Measurements from ENCODE around the gene RBMS1.

RBMS1 gene

GRCh38 chr2:160257041-160257742 lies 236.4 kb downstream of the RBMS1 start:
- in situ Hi-C loops (cut with MboI; ENCODE audit: low pct_unique_long_range_greater_than_20kb, low sequenced_read_pairs): no loop called here
- DNase-seq: no peak

GRCh38 chr2:160256507-160256906 lies 237.1 kb downstream of the RBMS1 start:
- in situ Hi-C loops (cut with MboI; ENCODE audit: low pct_unique_long_range_greater_than_20kb, low sequenced_read_pairs): no loop called here
- no peak for DNase-seq

GRCh38 chr2:160255408-160255807 lies 238.2 kb downstream of the RBMS1 start:
- in situ Hi-C loops (cut with MboI; ENCODE audit: low pct_unique_long_range_greater_than_20kb, low sequenced_read_pairs): no loop called here
- no peak for DNase-seq

- no peak for DNase-seq
- in situ Hi-C loops (cut with MboI; ENCODE audit: low pct_unique_long_range_greater_than_20kb, low sequenced_read_pairs): no loop called here
These were observed 239.3 kb downstream of the RBMS1 start for GRCh38 chr2:160254189-160254762.

- in situ Hi-C loops (cut with MboI; ENCODE audit: low pct_unique_long_range_greater_than_20kb, low sequenced_read_pairs): no loop called here
- no peak for DNase-seq
These were observed 240.0 kb downstream of the RBMS1 start for GRCh38 chr2:160253440-160254188.

- peak; percentile 8 for DNase-seq
- in situ Hi-C loops (cut with MboI; ENCODE audit: low pct_unique_long_range_greater_than_20kb, low sequenced_read_pairs): no loop called here
These were observed 240.7 kb downstream of the RBMS1 start for GRCh38 chr2:160252900-160253299.

- in situ Hi-C loops (cut with MboI; ENCODE audit: low pct_unique_long_range_greater_than_20kb, low sequenced_read_pairs): no loop called here
- peak; percentile 74 for DNase-seq
These were observed 241.2 kb downstream of the RBMS1 start for GRCh38 chr2:160252278-160252887.

GRCh38 chr2:160251569-160251968 lies 242.0 kb downstream of the RBMS1 start:
- no peak for DNase-seq
- in situ Hi-C loops (cut with MboI; ENCODE audit: low pct_unique_long_range_greater_than_20kb, low sequenced_read_pairs): no loop called here

GRCh38 chr2:160249876-160250275 lies 243.7 kb downstream of the RBMS1 start:
- DNase-seq: no peak
- in situ Hi-C loops (cut with MboI; ENCODE audit: low pct_unique_long_range_greater_than_20kb, low sequenced_read_pairs): no loop called here

- DNase-seq: no peak
- in situ Hi-C loops (cut with MboI; ENCODE audit: low pct_unique_long_range_greater_than_20kb, low sequenced_read_pairs): no loop called here
These were observed 246.1 kb downstream of the RBMS1 start for GRCh38 chr2:160247296-160248035.

- in situ Hi-C loops (cut with MboI; ENCODE audit: low pct_unique_long_range_greater_than_20kb, low sequenced_read_pairs): no loop called here
- DNase-seq: no peak
These were observed 247.3 kb downstream of the RBMS1 start for GRCh38 chr2:160246356-160246755.

GRCh38 chr2:160245614-160246155 lies 247.9 kb downstream of the RBMS1 start:
- no peak for DNase-seq
- in situ Hi-C loops (cut with MboI; ENCODE audit: low pct_unique_long_range_greater_than_20kb, low sequenced_read_pairs): no loop called here

- in situ Hi-C loops (cut with MboI; ENCODE audit: low pct_unique_long_range_greater_than_20kb, low sequenced_read_pairs): no loop called here
- no peak for DNase-seq
These were observed 250.6 kb downstream of the RBMS1 start for GRCh38 chr2:160242893-160243564.

GRCh38 chr2:160241251-160242137 lies 252.1 kb downstream of the RBMS1 start:
- in situ Hi-C loops (cut with MboI; ENCODE audit: low pct_unique_long_range_greater_than_20kb, low sequenced_read_pairs): no loop called here
- DNase-seq: no peak

GRCh38 chr2:160239436-160239835 lies 254.2 kb downstream of the RBMS1 start:
- in situ Hi-C loops (cut with MboI; ENCODE audit: low pct_unique_long_range_greater_than_20kb, low sequenced_read_pairs): no loop called here
- DNase-seq: no peak

GRCh38 chr2:160238392-160238791 lies 255.2 kb downstream of the RBMS1 start:
- in situ Hi-C loops (cut with MboI; ENCODE audit: low pct_unique_long_range_greater_than_20kb, low sequenced_read_pairs): no loop called here
- DNase-seq: no peak

GRCh38 chr2:160232905-160233475 lies 260.6 kb downstream of the RBMS1 start:
- in situ Hi-C loops (cut with MboI; ENCODE audit: low pct_unique_long_range_greater_than_20kb, low sequenced_read_pairs): no loop called here
- no peak for DNase-seq

All from KBM-7 (cell line).